ENCODE results near the gene MOGAT3.

DNA sequence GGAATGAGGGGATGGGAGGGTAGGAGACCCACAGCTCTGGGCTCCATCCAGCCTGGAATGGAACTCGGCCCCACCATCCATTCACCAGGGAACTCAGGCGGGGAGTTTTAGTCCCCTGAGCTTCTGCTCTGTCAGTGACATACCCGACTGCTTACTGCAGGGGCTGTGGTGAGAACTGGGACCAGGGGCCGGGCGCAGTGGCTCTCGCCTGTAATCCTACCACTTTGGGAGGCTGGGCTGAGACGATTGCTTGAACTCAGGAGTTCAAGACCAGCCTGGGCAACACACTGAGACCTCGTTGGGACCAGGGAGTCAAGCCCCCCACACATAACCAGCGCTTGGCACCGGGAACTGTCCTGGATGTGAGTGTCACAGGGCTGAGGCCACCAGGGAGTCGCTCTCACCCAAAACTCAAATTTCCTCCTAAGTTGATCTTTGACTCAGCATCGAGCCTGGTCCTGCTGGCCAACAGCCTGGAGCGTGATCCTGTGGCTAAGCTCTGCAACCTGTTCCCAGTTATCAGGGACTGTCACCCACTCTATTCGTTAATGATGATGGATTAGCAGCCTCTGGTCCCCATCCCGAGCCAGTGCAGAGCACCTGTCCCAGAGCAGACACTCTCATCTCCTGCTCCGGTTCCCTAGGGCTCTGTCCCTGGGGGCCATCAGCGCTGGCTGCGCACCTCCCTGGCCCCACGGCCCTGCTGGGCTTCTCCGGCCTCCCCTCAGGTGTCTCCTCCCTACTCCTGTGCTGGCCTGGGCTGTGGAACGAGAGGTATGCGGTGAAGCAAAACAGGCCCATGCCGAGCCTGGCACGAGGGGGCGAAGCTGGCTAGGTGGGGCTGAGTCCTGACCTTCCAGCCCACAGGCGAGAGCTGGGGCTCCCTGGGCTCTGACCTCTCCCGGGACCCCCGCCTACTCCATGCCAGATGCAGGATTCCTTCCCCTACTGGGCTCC is 37.7 kb upstream of the MOGAT3 start:
- TF ChIP-seq, protein P1, sequence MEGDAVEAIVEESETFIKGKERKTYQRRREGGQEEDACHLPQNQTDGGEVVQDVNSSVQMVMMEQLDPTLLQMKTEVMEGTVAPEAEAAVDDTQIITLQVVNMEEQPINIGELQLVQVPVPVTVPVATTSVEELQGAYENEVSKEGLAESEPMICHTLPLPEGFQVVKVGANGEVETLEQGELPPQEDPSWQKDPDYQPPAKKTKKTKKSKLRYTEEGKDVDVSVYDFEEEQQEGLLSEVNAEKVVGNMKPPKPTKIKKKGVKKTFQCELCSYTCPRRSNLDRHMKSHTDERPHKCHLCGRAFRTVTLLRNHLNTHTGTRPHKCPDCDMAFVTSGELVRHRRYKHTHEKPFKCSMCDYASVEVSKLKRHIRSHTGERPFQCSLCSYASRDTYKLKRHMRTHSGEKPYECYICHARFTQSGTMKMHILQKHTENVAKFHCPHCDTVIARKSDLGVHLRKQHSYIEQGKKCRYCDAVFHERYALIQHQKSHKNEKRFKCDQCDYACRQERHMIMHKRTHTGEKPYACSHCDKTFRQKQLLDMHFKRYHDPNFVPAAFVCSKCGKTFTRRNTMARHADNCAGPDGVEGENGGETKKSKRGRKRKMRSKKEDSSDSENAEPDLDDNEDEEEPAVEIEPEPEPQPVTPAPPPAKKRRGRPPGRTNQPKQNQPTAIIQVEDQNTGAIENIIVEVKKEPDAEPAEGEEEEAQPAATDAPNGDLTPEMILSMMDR (optimal IDR thresholded peaks at IDR 0.05 in 1 of 3, IDR thresholded peaks at IDR 0.05 in 1 of 3, conservative IDR thresholded peaks at IDR 0.05 in 1 of 3; ENCODE audit: extremely low read depth in 1 of 3, insufficient read depth in 2 of 3, low read length in 3 of 3) = no peak
- no peak for TF ChIP-seq EZH2 (IDR thresholded peaks at IDR 0.05; ENCODE audit: low read length)

Measured in keratinocyte (primary cell).